ENCODE data around the gene AMPD1.
A peak's percentile ranks its signal among the peaks of the same experiment; 100 is the strongest.

The AMPD1 gene

GRCh38 chr1:114701931-114702330 lies 6.6 kb upstream of the AMPD1 start:
- no peak for DNase-seq (ENCODE audit: low read depth)
- no peak for TF ChIP-seq CTCF (conservative IDR thresholded peaks at IDR 0.05; ENCODE audit: low read length)
- no peak overlapping the region for H3K4me3 ChIP-seq (ENCODE audit: low read length)

- H3K4me3 ChIP-seq (ENCODE audit: low read length) = no peak overlapping the region
- TF ChIP-seq CTCF (conservative IDR thresholded peaks at IDR 0.05; ENCODE audit: low read length) = no peak
- peak; percentile 63 for DNase-seq (ENCODE audit: low read depth)
These were observed 4.8 kb upstream of the AMPD1 start for GRCh38 chr1:114700036-114700600.

- no peak for TF ChIP-seq CTCF (conservative IDR thresholded peaks at IDR 0.05; ENCODE audit: low read length)
- DNase-seq (ENCODE audit: low read depth) = no peak
- H3K4me3 ChIP-seq (ENCODE audit: low read length) = no peak overlapping the region
These were observed 1.5 kb upstream of the AMPD1 start for GRCh38 chr1:114696810-114697209.

- TF ChIP-seq CTCF (conservative IDR thresholded peaks at IDR 0.05; ENCODE audit: low read length) = no peak
- no peak overlapping the region for H3K4me3 ChIP-seq (ENCODE audit: low read length)
- DNase-seq (ENCODE audit: low read depth) = no peak
These were observed 621 bp downstream of the AMPD1 start for GRCh38 chr1:114694540-114695310.

GRCh38 chr1:114692947-114693346 lies 2.4 kb downstream of the AMPD1 start:
- no peak for DNase-seq (ENCODE audit: low read depth)
- TF ChIP-seq CTCF (conservative IDR thresholded peaks at IDR 0.05; ENCODE audit: low read length) = no peak

GRCh38 chr1:114691061-114691460 lies 4.3 kb downstream of the AMPD1 start:
- DNase-seq (ENCODE audit: low read depth) = no peak
- no peak overlapping the region for H3K4me3 ChIP-seq (ENCODE audit: low read length)
- TF ChIP-seq CTCF (conservative IDR thresholded peaks at IDR 0.05; ENCODE audit: low read length) = no peak

More at GRCh38 chr1:114692947-114693346, 2.4 kb downstream of the AMPD1 start:
- no peak overlapping the region for H3K4me3 ChIP-seq (ENCODE audit: low read length)

- no peak overlapping the region for H3K4me3 ChIP-seq (ENCODE audit: low read length)
- no peak for DNase-seq (ENCODE audit: low read depth)
- TF ChIP-seq CTCF (conservative IDR thresholded peaks at IDR 0.05; ENCODE audit: low read length) = no peak
These were observed 5.2 kb downstream of the AMPD1 start for GRCh38 chr1:114690148-114690547.

All from AG10803 (cell line).